Measurements from ENCODE around the gene ZNF143. TPM values are rescaled to one million over a fixed set of nuclear protein-coding genes. Genes with fewer than 3 reads are reported as not detected.

The ZNF143 gene
- total RNA-seq, 1 experiment from 2014 or later = 30.2 TPM

GRCh38 chr11:9568161-9568853 is 107.5 kb downstream of the ZNF143 start:
- H3K9me3 ChIP-seq (ENCODE audit: control insufficient read depth, insufficient read depth, low read depth, low read length) = no peaks in the 10 kb centered on the region
- ChIA-PET CTCF (interaction anchor here (0.6 to 1.7 kb wide), 2 partner anchors 34 to 45 kb away, joined by 3 to 4 read pairs; no protein-coding TSS in a partner anchor), POLR2A (interaction anchor here (0.6 to 1.3 kb wide), 3 partner anchors 33 to 186 kb away, joined by 3 to 6 read pairs (median 5); no protein-coding TSS in a partner anchor)
- H3K4me1 ChIP-seq (ENCODE audit: control insufficient read depth, insufficient read depth, low read length) = peaks cover 70% of the 10 kb centered on the region
- ATAC-seq = no peak
- intact Hi-C loops (cut with micrococcal nuclease; ENCODE audit: unreplicated experiment) (loop anchor here (5.0 kb wide), 1 partner anchor 106 kb away; the partner anchor contains the start of gene ZNF143), in situ Hi-C loops (cut with HindIII; ENCODE audit: low pct_unique_long_range_greater_than_20kb, low sequenced_read_pairs) (no loop called here)
- no peak for DNase-seq (ENCODE audit: low read depth, low spot score)
- H3K4me3 ChIP-seq (ENCODE audit: low read depth in 2 of 2, low read length in 2 of 2) = no peak overlapping the region; a peak in 2 of 4 replicates
- no peaks in the 10 kb centered on the region for H3K36me3 ChIP-seq (ENCODE audit: control insufficient read depth, insufficient read depth, low read length)
- peak overlapping the region; percentile 96 for H3K27ac ChIP-seq (ENCODE audit: low read length)
- no peaks in the 10 kb centered on the region for H3K27me3 ChIP-seq (ENCODE audit: control insufficient read depth, insufficient read depth, low read length)
- BruUV-seq (replicated peaks) = no TSS peak
- TF ChIP-seq POLR2AphosphoS5 (IDR thresholded peaks at IDR 0.05; ENCODE audit: low read depth, low read length) (no peak), SIN3A (IDR thresholded peaks at IDR 0.05; ENCODE audit: borderline replicate concordance, insufficient read depth, low read depth, low read length) (no peak), REST (IDR thresholded peaks at IDR 0.05; ENCODE audit: insufficient read depth in 1 of 2, low read depth in 2 of 2, low read length in 1 of 2) (no peak), TCF7L2 (IDR thresholded peaks at IDR 0.05; ENCODE audit: low read depth, low read length) (no peak), CTCF (IDR thresholded peaks at IDR 0.05) (no peak)

- in situ Hi-C loops (cut with HindIII; ENCODE audit: low pct_unique_long_range_greater_than_20kb, low sequenced_read_pairs) = no loop called here
- POLR2A ChIA-PET = interaction anchor here (0.6 to 1.3 kb wide), 2 partner anchors 34 to 186 kb away, joined by 3 to 5 read pairs; no protein-coding TSS in a partner anchor
- Histone ChIP-seq H3K27me3 (ENCODE audit: control insufficient read depth, insufficient read depth, low read length) (no peaks in the 10 kb centered on the region), H3K9me3 (ENCODE audit: control insufficient read depth, insufficient read depth, low read depth, low read length) (no peaks in the 10 kb centered on the region), H3K4me1 (ENCODE audit: control insufficient read depth, insufficient read depth, low read length) (peaks cover 67% of the 10 kb centered on the region), H3K4me3 (ENCODE audit: low read depth in 2 of 2, low read length in 2 of 2) (peak overlapping the region; percentile 13 to 38; a peak in 3 of 4 replicates), H3K27ac (ENCODE audit: low read length) (peak overlapping the region; percentile 96), H3K36me3 (ENCODE audit: control insufficient read depth, insufficient read depth, low read length) (no peaks in the 10 kb centered on the region)
- CTCF ChIA-PET = interaction anchor here (0.6 to 1.7 kb wide), 4 partner anchors 34 to 952 kb away, joined by 3 to 4 read pairs (median 3); no protein-coding TSS in a partner anchor
- no peak for DNase-seq (ENCODE audit: low read depth, low spot score)
- intact Hi-C loops (cut with micrococcal nuclease; ENCODE audit: unreplicated experiment) = loop anchor here (5.0 kb wide), 1 partner anchor 107 kb away; the partner anchor contains the start of gene ZNF143
- no TSS peak for BruUV-seq (replicated peaks)
- no peak for ATAC-seq
- TF ChIP-seq REST (IDR thresholded peaks at IDR 0.05; ENCODE audit: insufficient read depth in 1 of 2, low read depth in 2 of 2, low read length in 1 of 2) (no peak), POLR2AphosphoS5 (IDR thresholded peaks at IDR 0.05; ENCODE audit: low read depth, low read length) (no peak; the same call in 1 of the 2 replicates), CTCF (IDR thresholded peaks at IDR 0.05) (no peak), TCF7L2 (IDR thresholded peaks at IDR 0.05; ENCODE audit: low read depth, low read length) (no peak), SIN3A (IDR thresholded peaks at IDR 0.05; ENCODE audit: borderline replicate concordance, insufficient read depth, low read depth, low read length) (no peak)
Measured at GRCh38 chr11:9568854-9569587, 108.2 kb downstream of the ZNF143 start.

Data from Panc1 (cell line).